IPS-15b (cell line): Measurements from ENCODE around the gene GPI.
A peak's percentile ranks its signal among the peaks of the same experiment; 100 is the strongest.

Experiments
- H3K27me3 ChIP-seq: one replicate; pipeline ENCODE4 v1.6.1; 2013; ENCODE audit warnings: low read length; ENCODE audit not compliant: control insufficient read depth, insufficient read depth
- H3K36me3 ChIP-seq: one replicate; pipeline ENCODE4 v1.6.1; 2013; ENCODE audit warnings: low read length; ENCODE audit not compliant: control insufficient read depth, insufficient read depth
- H3K4me1 ChIP-seq: one replicate; pipeline ENCODE4 v1.6.1; 2013; ENCODE audit warnings: mild to moderate bottlenecking, low read length; ENCODE audit not compliant: control insufficient read depth, insufficient read depth
- H3K4me3 ChIP-seq: one replicate; pipeline ENCODE4 v1.5.1; 2013; ENCODE audit warnings: low read depth, low read length
- H3K9ac ChIP-seq: one replicate; pipeline ENCODE4 v1.6.1; 2013; ENCODE audit warnings: low read depth, mild to moderate bottlenecking, low read length
- H3K9me3 ChIP-seq: one replicate; pipeline ENCODE4 v1.6.1; 2013; ENCODE audit warnings: mild to moderate bottlenecking, low read length; ENCODE audit not compliant: control insufficient read depth, insufficient read depth

The GPI gene

DNA sequence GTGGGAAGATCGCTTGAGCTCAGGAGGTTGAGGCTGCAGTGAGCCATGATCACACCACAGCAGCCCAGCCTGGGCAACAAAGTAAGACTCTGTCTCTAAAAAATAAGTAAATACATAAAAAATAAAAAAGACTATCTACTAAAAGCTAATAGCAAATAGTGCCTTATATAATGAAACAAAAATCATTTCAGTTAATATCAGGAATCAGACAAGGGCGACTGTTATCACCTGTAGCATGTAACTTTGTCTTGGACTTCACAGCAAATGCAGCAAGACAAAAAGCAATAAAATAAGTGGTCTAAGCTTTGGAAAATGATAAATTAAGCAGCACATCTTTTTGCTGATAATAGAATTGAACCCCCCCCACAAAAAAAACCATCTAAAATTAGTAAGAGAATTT, 21.2 kb upstream of the GPI start:
- no peaks in the 10 kb centered on the region for H3K4me1 ChIP-seq
- no peaks in the 10 kb centered on the region for H3K27me3 ChIP-seq
- H3K4me3 ChIP-seq, result no peak overlapping the region
- H3K9ac ChIP-seq, result no peak overlapping the region
- no peaks in the 10 kb centered on the region for H3K9me3 ChIP-seq
- H3K36me3 ChIP-seq, result peaks cover 17% of the 10 kb centered on the region

DNA sequence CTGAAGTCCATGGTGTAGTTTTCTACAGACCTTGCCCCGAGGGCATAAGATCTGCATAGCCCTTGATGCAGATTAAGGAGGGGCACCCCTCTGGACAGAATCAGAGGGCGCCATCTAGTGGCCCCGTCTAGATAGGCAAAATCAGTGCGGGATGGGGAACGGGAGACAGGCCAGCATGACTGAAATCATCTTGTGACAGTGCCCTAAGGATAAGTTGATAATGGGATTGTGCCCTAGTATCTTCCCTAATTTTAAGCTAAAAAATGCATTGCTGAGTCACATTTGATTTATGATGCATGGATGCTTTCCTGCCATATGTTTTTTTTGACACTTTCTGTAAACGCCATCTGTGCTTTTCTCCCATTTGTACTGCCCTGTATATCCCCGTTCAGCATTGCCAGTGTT, 19.0 kb upstream of the GPI start:
- no peaks in the 10 kb centered on the region for H3K27me3 ChIP-seq
- H3K9ac ChIP-seq, result no peak overlapping the region
- H3K4me3 ChIP-seq, result no peak overlapping the region
- H3K36me3 ChIP-seq, result peaks cover 13% of the 10 kb centered on the region
- H3K9me3 ChIP-seq, result no peaks in the 10 kb centered on the region
- no peaks in the 10 kb centered on the region for H3K4me1 ChIP-seq

DNA sequence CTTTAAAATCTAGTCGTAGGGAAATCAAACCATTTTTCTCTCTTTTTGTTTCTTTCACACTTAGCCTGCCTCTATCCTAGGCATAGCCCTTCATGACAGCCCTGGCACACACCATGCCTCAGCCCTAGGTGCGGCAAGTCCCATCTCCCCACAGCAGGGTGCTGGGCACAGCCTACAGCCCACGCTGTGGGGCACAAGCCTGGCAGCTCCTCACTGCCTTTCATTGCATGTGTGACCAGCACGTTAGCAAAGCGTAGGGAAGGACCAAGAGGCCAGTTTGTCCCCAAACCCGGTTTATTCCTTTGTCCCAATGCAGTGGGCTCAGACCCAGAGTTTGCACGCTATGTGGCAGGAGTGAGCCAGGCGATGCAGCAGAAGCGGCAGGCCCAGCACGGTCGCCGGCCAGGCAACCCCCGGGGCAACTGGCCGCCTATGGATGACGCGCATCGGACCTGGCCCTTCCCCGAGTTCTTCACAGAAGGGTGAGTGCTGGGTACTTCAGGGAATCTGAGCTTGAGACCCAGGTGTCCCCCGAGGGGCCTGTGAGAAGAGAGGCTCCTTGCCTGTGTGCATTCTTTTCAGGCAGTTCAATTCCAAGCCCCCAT, 17.3 kb upstream of the GPI start:
- H3K36me3 ChIP-seq, result peaks cover 4% of the 10 kb centered on the region
- no peak overlapping the region for H3K4me3 ChIP-seq
- no peaks in the 10 kb centered on the region for H3K9me3 ChIP-seq
- H3K27me3 ChIP-seq, result no peaks in the 10 kb centered on the region
- H3K4me1 ChIP-seq, result no peaks in the 10 kb centered on the region
- no peak overlapping the region for H3K9ac ChIP-seq

DNA sequence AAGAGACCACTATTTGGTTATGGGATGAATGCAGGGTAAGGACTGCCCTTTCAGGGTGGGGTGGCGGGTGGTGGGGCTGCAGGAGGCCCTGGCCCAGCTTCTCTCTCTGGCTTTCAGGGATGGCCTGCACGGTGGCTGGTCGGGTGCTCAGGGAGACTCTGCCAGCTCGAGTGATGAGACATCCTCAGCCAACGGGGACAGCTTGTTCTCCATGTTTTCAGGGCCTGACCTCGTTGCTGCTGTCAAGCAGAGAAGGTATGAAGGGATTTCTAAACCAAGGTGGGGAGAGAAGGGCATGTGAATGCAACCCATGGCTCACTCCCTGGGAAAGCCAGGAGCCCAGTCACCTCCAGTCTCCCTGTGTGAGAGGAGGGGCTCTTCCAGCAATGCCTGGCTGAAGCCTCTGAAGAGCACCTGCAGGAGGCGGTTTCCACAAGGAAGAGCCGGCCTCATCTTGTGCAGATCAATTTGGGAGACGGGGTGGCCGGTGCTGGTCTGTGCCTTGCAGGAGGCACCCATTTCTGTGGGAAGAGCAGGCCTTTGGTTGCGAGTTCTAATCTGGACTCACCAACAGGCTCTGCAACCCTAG, 16.0 kb upstream of the GPI start:
- Histone ChIP-seq H3K4me3 (no peak overlapping the region), H3K27me3 (no peaks in the 10 kb centered on the region), H3K9me3 (no peaks in the 10 kb centered on the region), H3K9ac (no peak overlapping the region), H3K36me3 (peaks cover 13% of the 10 kb centered on the region), H3K4me1 (no peaks in the 10 kb centered on the region)

DNA sequence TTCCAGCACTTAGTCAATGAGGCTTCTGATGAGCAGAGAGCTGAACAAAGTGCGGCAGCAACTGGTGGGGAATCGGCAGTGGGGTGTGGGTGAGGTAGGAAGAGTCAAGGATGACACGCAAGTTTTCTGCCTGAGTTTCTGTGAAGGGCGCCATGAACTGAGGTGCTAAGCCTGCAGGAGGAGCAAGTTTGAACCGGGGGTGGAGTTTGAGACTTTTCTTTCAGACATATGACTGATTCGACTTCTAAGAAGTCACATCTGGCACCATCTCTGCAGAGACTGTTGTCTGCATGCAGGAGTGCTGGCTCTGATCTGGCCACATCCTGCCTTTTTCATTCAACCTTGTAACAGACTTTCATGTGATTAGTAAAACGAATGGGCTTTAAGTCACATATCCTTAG, 14.8 kb upstream of the GPI start:
- Histone ChIP-seq H3K4me3 (no peak overlapping the region), H3K9me3 (no peaks in the 10 kb centered on the region), H3K36me3 (peaks cover 13% of the 10 kb centered on the region), H3K27me3 (no peaks in the 10 kb centered on the region), H3K4me1 (no peaks in the 10 kb centered on the region), H3K9ac (no peak overlapping the region)

DNA sequence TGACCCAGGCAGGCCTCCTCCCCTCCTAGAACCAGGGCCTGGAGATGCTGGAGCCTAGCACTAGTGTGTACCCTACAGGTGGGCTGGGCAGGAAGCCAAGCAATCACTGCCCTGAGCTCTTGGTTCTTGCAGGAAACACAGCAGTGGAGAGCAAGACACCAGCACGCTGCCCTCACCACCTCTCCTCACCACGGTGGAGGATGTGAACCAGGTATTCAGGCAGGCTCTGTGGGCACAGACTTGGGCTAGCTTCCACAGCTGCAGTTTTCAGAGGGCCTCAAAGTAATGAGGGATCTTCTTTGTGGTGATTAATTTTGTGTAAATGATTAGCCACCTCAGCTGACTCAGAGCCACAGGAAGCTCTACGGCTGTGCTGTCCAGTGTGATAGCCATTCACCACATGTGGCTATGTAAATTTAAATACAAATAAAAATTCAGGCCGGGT, 13.6 kb upstream of the GPI start:
- H3K36me3 ChIP-seq, result peaks cover 15% of the 10 kb centered on the region
- H3K9me3 ChIP-seq, result no peaks in the 10 kb centered on the region
- no peak overlapping the region for H3K9ac ChIP-seq
- H3K4me3 ChIP-seq, result no peak overlapping the region
- no peaks in the 10 kb centered on the region for H3K27me3 ChIP-seq
- no peaks in the 10 kb centered on the region for H3K4me1 ChIP-seq

DNA sequence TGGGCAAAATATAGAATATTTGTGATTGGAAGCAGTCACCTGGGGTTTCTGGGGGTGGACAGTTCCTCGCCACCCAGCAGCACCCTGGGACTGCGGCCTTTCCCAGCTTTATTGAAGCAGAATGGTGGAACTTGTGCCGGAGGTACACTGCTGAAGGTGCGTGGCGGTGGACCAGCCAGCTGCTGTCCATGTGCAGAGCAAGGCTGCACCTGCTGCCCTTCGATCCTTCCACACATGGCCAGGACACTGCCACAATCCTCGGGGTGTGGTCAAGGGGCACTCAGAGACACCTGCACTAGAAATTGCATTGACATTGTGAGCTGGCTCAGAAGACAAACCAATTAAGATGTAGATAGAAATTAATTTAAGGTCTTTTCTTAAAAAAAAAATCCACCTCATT, 11.4 kb upstream of the GPI start:
- peaks cover 15% of the 10 kb centered on the region for H3K36me3 ChIP-seq
- no peaks in the 10 kb centered on the region for H3K9me3 ChIP-seq
- no peak overlapping the region for H3K9ac ChIP-seq
- H3K4me3 ChIP-seq, result no peak overlapping the region
- no peaks in the 10 kb centered on the region for H3K27me3 ChIP-seq
- peaks cover 3% of the 10 kb centered on the region for H3K4me1 ChIP-seq

DNA sequence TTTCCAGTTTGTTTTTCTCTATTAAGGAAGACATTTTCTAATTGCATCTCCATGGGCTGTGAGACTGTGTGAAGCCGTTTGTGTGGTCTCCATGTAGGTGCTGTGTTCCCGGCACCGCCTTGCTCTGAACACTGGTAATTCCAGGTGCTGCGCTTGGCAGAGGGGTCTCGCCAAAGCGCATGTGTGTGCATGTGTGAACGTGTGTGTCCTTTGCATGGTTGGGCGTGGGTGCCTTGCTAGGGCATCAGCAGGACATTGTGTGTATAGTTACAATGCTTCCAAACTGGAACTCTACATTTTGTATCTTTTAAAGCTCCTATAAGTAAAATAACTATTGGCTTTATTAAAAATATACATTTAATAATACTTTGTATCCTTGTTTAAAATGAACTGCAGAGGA, 9.8 kb upstream of the GPI start:
- H3K27me3 ChIP-seq, result no peaks in the 10 kb centered on the region
- H3K4me3 ChIP-seq, result no peak overlapping the region
- no peak overlapping the region for H3K9ac ChIP-seq
- peaks cover 6% of the 10 kb centered on the region for H3K4me1 ChIP-seq
- H3K9me3 ChIP-seq, result no peaks in the 10 kb centered on the region
- peaks cover 12% of the 10 kb centered on the region for H3K36me3 ChIP-seq

DNA sequence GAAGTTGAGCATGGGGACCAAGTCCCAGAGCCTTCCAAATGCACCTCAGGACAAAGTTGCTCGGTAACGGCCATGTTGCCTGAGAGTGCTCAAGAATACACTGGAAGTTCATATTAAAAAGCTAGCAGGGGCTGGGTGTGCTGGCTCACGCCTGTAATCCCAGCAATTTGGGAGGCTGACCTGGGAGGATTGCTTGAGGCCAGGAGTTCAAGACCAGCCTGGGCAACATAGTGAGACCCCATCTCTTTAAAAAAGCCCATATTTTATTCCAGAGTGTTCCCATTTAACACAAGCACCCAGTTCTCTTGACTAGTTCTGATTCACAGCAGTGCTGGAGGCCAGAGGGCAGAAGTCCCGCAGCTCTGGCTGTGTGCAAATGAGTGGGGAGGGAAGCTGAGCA, 8.1 kb upstream of the GPI start:
- H3K9me3 ChIP-seq, result no peaks in the 10 kb centered on the region
- no peaks in the 10 kb centered on the region for H3K27me3 ChIP-seq
- no peak overlapping the region for H3K9ac ChIP-seq
- H3K4me1 ChIP-seq, result peaks cover 6% of the 10 kb centered on the region
- no peak overlapping the region for H3K4me3 ChIP-seq
- peaks cover 12% of the 10 kb centered on the region for H3K36me3 ChIP-seq

DNA sequence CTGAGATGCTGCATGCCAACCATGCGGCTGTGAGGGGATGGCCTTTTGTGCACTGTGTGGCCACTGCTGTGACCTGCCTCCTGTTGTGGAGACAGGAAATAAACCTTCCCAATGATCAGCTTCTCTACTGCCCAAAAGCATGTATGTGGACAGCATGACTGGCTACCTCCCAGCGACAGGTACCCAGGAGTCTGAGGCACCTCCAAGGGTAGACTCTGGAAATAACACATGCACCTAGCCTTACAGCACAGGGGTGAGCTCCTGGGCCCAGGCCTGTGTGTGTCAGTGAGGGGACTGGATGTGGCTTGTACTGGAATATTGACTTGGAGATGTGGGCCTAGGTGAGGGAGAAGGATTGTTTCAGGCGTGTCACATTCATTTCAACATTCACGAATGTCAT, 7.6 kb upstream of the GPI start:
- Histone ChIP-seq H3K4me3 (no peak overlapping the region), H3K9me3 (no peaks in the 10 kb centered on the region), H3K36me3 (peaks cover 12% of the 10 kb centered on the region), H3K4me1 (peaks cover 6% of the 10 kb centered on the region), H3K27me3 (no peaks in the 10 kb centered on the region), H3K9ac (no peak overlapping the region)

DNA sequence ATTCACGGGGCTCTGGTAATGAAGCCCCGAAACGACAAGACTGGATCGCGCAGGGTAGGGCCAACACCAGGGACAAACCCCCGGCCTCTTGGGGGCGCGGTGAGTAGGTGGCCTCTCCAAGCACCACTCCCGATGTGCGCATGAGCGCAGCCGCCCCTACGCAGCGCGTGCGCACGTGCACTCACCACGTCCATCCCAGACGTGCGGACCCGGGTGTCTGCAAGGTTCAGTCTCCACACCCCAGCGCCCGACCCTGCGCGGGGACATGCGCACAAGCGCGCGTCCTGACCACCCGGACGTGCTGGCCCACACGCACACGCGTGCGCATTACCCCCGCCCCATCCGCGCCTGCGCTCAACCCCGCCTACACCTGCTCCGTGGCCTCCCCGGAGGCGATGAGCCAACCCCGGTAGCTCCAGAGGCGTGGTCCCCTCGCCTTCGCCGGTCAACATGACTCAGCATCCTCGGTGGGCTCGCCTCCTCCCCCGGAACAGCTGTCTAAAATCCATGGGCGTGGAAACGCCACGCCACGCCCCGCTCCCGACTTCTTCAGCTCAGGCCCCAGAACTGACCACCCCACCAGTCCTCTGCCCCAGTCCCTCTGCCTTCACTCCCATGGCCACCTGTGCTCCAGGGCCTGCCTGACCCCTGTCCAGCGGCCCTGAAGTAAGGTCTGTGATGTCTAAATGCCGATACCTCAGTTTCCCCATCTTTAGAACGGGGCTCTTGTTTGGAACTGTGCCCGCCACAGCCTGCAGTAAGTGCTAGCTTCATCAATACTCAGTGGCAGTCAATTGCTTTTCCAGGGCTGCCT, 5.6 kb upstream of the GPI start:
- H3K4me1 ChIP-seq, result peaks cover 6% of the 10 kb centered on the region
- H3K9ac ChIP-seq, result peak overlapping the region; percentile 19
- H3K9me3 ChIP-seq, result no peaks in the 10 kb centered on the region
- peak overlapping the region; percentile 62 for H3K4me3 ChIP-seq
- H3K27me3 ChIP-seq, result no peaks in the 10 kb centered on the region
- H3K36me3 ChIP-seq, result peaks cover 2% of the 10 kb centered on the region

DNA sequence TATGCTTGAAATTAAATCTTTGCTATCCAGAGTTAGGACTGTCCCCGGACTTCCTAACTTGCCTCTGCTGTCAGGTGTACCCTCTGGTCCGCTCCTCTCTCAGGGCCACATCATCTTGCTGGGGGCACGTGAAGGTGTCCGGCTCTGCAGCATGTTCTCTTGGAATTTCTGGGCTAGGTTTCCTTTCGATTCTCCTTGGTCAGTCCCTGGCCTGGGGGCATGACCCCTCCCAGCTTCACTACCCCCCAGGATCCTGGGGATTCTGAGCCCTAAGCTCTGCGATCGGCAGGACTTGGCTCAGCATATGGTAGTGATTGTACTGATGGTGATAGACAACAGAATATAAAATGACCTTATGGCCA, 5.1 kb upstream of the GPI start:
- Histone ChIP-seq H3K4me3 (peak overlapping the region; percentile 62), H3K9me3 (no peaks in the 10 kb centered on the region), H3K36me3 (peaks cover 2% of the 10 kb centered on the region), H3K27me3 (no peaks in the 10 kb centered on the region), H3K4me1 (peaks cover 6% of the 10 kb centered on the region), H3K9ac (peak overlapping the region; percentile 19)
